SK-N-MC (cell line): ENCODE measurements around the gene AADACL4.

Experiments used
- DNase-seq: peaks from one replicate; pipeline ENCODE4 v3.0.0-alpha.2; 2011; ENCODE audit warnings: low read depth, low spot score
- H3K27ac ChIP-seq: fragments of 200-600 bp; sonication (generic); 2 replicates; pipeline ENCODE4 v1.5.1; 2016; ENCODE audit warnings: mixed run types
- H3K36me3 ChIP-seq: fragments of 200-600 bp; sonication (generic); 2 replicates; pipeline ENCODE4 v1.6.1; 2017; ENCODE audit warnings: antibody characterized with exemption, low read length, mixed read lengths; ENCODE audit not compliant: insufficient read depth
- H3K4me3 ChIP-seq: fragments of 200-600 bp; sonication (generic); 2 replicates; pipeline ENCODE4 v1.5.1; 2016
- H3K9ac ChIP-seq: fragments of 200-600 bp; sonication (generic); 2 replicates; pipeline ENCODE4 v1.8.0; 2017; ENCODE audit warnings: mixed run types, mixed read lengths; ENCODE audit not compliant: insufficient read length
- H3K9me3 ChIP-seq: fragments of 200-600 bp; sonication (generic); 2 replicates; pipeline ENCODE4 v1.6.1; 2017; ENCODE audit warnings: low read depth, mild to moderate bottlenecking, antibody characterized with exemption, low read length, moderate library complexity, mixed read lengths
- EZH2 ChIP-seq: fragments of 200-600 bp; sonication (generic); IDR thresholded peaks from one replicate; pipeline ENCODE4 v1.6.1; 2017; ENCODE audit warnings: antibody characterized with exemption
- FOXP2 ChIP-seq: optimal IDR thresholded peaks from 2 replicates; pipeline ENCODE3; 2011; ENCODE audit warnings: mild to moderate bottlenecking, moderate library complexity; ENCODE audit not compliant: insufficient read depth; ENCODE audit errors: extremely low read length, control extremely low read depth
- POLR2AphosphoS5 ChIP-seq: IDR thresholded peaks from 2 replicates; pipeline ENCODE4 v1.6.1; 2012; ENCODE audit warnings: mild to moderate bottlenecking, low read depth, low read length, borderline replicate concordance

AADACL4 gene

GRCh38 chr1:12643785-12644184 is at the start of gene AADACL4:
TSS of gene AADACL4 (plus strand) at chr1:12644085. CDS start at chr1:12644547, 462 bp downstream.
- Histone ChIP-seq H3K4me3 (no peak within 1 kb of the TSS), H3K9ac (peak within 1 kb of the TSS; percentile 20), H3K27ac (peak within 1 kb of the TSS; percentile 56; the same call in 1 of the 2 replicates), H3K9me3 (no peaks in the 10 kb centered on the region; the same call in 1 of the 2 replicates), H3K36me3 (no peaks in the 10 kb centered on the region)
- no peak for TF ChIP-seq POLR2AphosphoS5
- no peak for TF ChIP-seq EZH2
- TF ChIP-seq FOXP2, result no peak
- no peak for DNase-seq

- no peak overlapping the region for H3K27ac ChIP-seq
- no peak for TF ChIP-seq POLR2AphosphoS5
- TF ChIP-seq EZH2, result no peak
- no peak for TF ChIP-seq FOXP2
- no peak overlapping the region for H3K4me3 ChIP-seq
- H3K9me3 ChIP-seq, result no peaks in the 10 kb centered on the region
- no peak overlapping the region for H3K9ac ChIP-seq
- DNase-seq, result no peak
- no peaks in the 10 kb centered on the region for H3K36me3 ChIP-seq
Measured at GRCh38 chr1:12594490-12594889, 49.4 kb upstream of the AADACL4 start.

- no peaks in the 10 kb centered on the region for H3K36me3 ChIP-seq
- no peaks in the 10 kb centered on the region for H3K9me3 ChIP-seq
- no peak overlapping the region for H3K27ac ChIP-seq
- H3K4me3 ChIP-seq, result no peak overlapping the region
- DNase-seq, result no peak
- H3K9ac ChIP-seq, result no peak overlapping the region
- TF ChIP-seq EZH2 (no peak), FOXP2 (no peak), POLR2AphosphoS5 (no peak)
Measured at GRCh38 chr1:12594966-12595756, 48.7 kb upstream of the AADACL4 start.

GRCh38 chr1:12595757-12596006 is 48.2 kb upstream of the AADACL4 start:
- Histone ChIP-seq H3K27ac (no peak overlapping the region), H3K36me3 (no peaks in the 10 kb centered on the region), H3K9me3 (no peaks in the 10 kb centered on the region), H3K9ac (no peak overlapping the region), H3K4me3 (no peak overlapping the region)
- TF ChIP-seq EZH2 (no peak), FOXP2 (no peak), POLR2AphosphoS5 (no peak)
- no peak for DNase-seq

GRCh38 chr1:12596007-12596821 is 47.7 kb upstream of the AADACL4 start:
- Histone ChIP-seq H3K27ac (no peak overlapping the region), H3K36me3 (no peaks in the 10 kb centered on the region), H3K9ac (no peak overlapping the region), H3K9me3 (no peaks in the 10 kb centered on the region), H3K4me3 (no peak overlapping the region)
- no peak for DNase-seq
- no peak for TF ChIP-seq FOXP2

- Histone ChIP-seq H3K36me3 (no peaks in the 10 kb centered on the region), H3K9ac (no peak overlapping the region), H3K4me3 (no peak overlapping the region), H3K27ac (no peak overlapping the region), H3K9me3 (no peaks in the 10 kb centered on the region)
- TF ChIP-seq POLR2AphosphoS5, result no peak
- no peak for TF ChIP-seq FOXP2
- no peak for TF ChIP-seq EZH2
- no peak for DNase-seq
Measured at GRCh38 chr1:12597792-12598191, 46.1 kb upstream of the AADACL4 start.

- H3K9ac ChIP-seq, result no peak overlapping the region
- DNase-seq, result no peak
- TF ChIP-seq EZH2, result no peak
- no peak for TF ChIP-seq FOXP2
- no peak for TF ChIP-seq POLR2AphosphoS5
- no peak overlapping the region for H3K27ac ChIP-seq
- no peaks in the 10 kb centered on the region for H3K9me3 ChIP-seq
- H3K36me3 ChIP-seq, result no peaks in the 10 kb centered on the region
- no peak overlapping the region for H3K4me3 ChIP-seq
Measured at GRCh38 chr1:12598974-12599373, 44.9 kb upstream of the AADACL4 start.

GRCh38 chr1:12599657-12600056 is 44.2 kb upstream of the AADACL4 start:
- Histone ChIP-seq H3K27ac (no peak overlapping the region), H3K9me3 (no peaks in the 10 kb centered on the region)

More at GRCh38 chr1:12599657-12600056, 44.2 kb upstream of the AADACL4 start:
- Histone ChIP-seq H3K4me3 (no peak overlapping the region), H3K9ac (no peak overlapping the region), H3K36me3 (no peaks in the 10 kb centered on the region)
- no peak for TF ChIP-seq POLR2AphosphoS5
- DNase-seq, result no peak
